ENCODE results near the gene ATP2B3. TPM values are rescaled to one million over a fixed set of nuclear protein-coding genes. Genes with fewer than 3 reads are reported as not detected.
A peak's percentile ranks its signal among the peaks of the same experiment; 100 is the strongest.

ATP2B3 gene
- total RNA-seq, 1 experiment from 2014 or later: not detected

GRCh38 chrX:153596981-153597750 lies 79.7 kb downstream of the ATP2B3 start:
- H3K36me3 Mint-ChIP-seq (ENCODE audit: insufficient read depth, unreplicated experiment): peaks cover 20% of the 10 kb centered on the region
- BruUV-seq (replicated peaks): no TSS peak
- intact Hi-C loops (cut with micrococcal nuclease): no loop called here
- CTCF ChIA-PET: interaction anchor here (0.6 kb wide), 2 partner anchors 10 to 1804 kb away, joined by 4 read pairs; no protein-coding TSS in a partner anchor
- no peaks in the 10 kb centered on the region for H3K27me3 Mint-ChIP-seq (ENCODE audit: insufficient read depth, unreplicated experiment)
- POLR2A ChIA-PET: no interaction called here
- H3K4me3 Mint-ChIP-seq (ENCODE audit: unreplicated experiment): peak overlapping the region; percentile 75
- DNase-seq (ENCODE audit: unreplicated experiment): no peak
- no peaks in the 10 kb centered on the region for H3K4me1 Mint-ChIP-seq (ENCODE audit: insufficient read depth, unreplicated experiment)
- no peak for TF ChIP-seq CTCF (IDR thresholded peaks at IDR 0.05; ENCODE audit: unreplicated experiment)
- H3K9me3 Mint-ChIP-seq (ENCODE audit: unreplicated experiment): no peaks in the 10 kb centered on the region
- no peak overlapping the region for H3K27ac Mint-ChIP-seq (ENCODE audit: low read depth, unreplicated experiment)

DNA sequence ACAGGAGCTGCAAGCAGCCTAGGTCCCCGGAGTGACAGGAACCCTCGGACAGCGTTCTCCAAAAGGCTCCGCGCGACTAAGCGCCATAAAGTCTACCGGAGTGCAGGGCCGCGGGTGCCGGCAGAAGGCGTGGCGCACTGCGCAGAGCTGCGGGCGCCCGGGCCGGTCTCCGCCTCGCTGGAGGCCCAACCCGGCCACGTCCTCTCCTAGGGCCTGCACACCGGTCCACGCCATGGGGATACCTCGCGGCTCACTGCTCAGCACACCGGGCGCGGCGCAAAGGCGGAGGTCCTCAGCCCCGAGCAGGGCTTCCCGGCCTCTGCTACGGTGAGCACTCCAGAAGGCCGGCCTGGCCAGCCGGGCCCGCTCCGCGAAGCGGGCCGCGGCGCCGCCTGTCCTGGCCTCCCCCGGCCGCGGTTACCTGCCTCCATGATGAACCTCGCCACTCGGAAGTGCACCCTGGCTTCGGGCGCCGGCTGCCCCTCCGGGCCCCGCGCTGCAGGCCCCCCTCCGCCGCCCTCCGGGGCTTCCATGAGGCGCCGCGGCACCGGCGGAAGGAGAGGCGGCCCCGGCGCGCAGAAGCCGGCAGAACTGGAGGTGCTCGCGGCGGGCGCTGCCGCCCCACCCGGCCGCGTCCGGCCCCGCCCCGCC lies 81.2 kb downstream of the ATP2B3 start, which contains the start of gene CCNQ:
TSS of gene CCNQ (minus strand) at position 599 of the 651 bp plus-strand sequence. CDS start at position 533, 66 bp downstream.
- H3K9me3 Mint-ChIP-seq (ENCODE audit: unreplicated experiment): no peaks in the 10 kb centered on the region
- H3K27ac Mint-ChIP-seq (ENCODE audit: low read depth, unreplicated experiment): peak within 1 kb of the TSS; percentile 23
- H3K4me1 Mint-ChIP-seq (ENCODE audit: insufficient read depth, unreplicated experiment): no peaks in the 10 kb centered on the region
- peaks cover 14% of the 10 kb centered on the region for H3K36me3 Mint-ChIP-seq (ENCODE audit: insufficient read depth, unreplicated experiment)
- intact Hi-C loops (cut with micrococcal nuclease): no loop called here
- DNase-seq (ENCODE audit: unreplicated experiment): peak; percentile 21
- no peaks in the 10 kb centered on the region for H3K27me3 Mint-ChIP-seq (ENCODE audit: insufficient read depth, unreplicated experiment)
- ChIA-PET CTCF (interaction anchor here (0.6 to 2.4 kb wide), 3 partner anchors 11 to 330 kb away, joined by 3 to 16 read pairs (median 6); no protein-coding TSS in a partner anchor), POLR2A (interaction anchor here (0.7 to 1.4 kb wide), 8 partner anchors 10 to 814 kb away, joined by 3 to 4 read pairs (median 3); no protein-coding TSS in a partner anchor)
- H3K4me3 Mint-ChIP-seq (ENCODE audit: unreplicated experiment): peak within 1 kb of the TSS; percentile 75
- TF ChIP-seq CTCF (IDR thresholded peaks at IDR 0.05; ENCODE audit: unreplicated experiment): no peak
- no TSS peak for BruUV-seq (replicated peaks)

DNA sequence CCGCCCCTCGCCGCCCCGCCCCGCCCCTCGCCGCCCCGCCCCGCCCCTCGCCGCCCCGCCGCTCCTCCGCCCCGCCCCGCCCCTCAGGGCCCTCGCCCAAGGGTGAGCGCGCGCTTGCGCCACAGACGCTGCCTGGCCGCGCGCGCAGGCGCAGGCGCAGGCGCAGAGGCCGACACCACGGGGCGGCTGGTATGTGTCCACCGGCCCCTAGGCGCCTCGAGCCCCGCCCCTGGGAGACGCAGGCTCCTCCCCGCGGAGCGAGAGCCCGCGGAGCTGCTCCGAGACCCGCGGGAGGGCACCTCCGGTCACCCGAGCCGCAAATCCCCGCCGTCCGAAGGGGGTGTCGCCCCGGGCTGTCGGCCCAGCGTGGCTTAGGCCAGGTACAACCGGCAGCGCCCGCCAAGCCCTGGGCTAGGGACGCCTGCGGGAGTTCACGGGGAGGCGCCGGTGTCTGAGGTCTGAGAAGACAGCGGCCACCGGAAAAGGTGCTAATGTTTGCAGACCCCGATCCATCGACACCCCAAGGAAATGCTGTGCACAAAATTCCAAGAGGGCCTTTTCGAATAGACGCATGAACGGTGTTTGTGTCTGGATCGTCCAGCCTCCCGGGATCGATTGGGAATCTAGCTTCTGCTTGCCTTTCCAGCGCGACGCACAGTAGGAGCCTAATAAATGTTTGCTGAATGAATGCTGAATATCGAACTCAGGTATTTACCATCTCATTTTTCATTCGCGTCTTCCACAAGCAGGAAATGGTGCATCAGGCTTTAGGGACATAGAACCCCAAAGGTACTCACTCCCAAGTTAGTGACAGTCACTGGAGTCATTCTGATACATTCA lies 82.0 kb downstream of the ATP2B3 start:
- ChIA-PET CTCF (interaction anchor here (0.6 to 2.4 kb wide), 5 partner anchors 10 to 69 kb away, joined by 3 to 16 read pairs (median 3); no protein-coding TSS in a partner anchor), POLR2A (interaction anchor here (0.6 to 1.8 kb wide), 8 partner anchors 10 to 371 kb away, joined by 3 to 6 read pairs (median 3); no protein-coding TSS in a partner anchor)
- TF ChIP-seq CTCF (IDR thresholded peaks at IDR 0.05; ENCODE audit: unreplicated experiment): no peak
- BruUV-seq (replicated peaks): no TSS peak
- Mint-ChIP-seq H3K4me3 (ENCODE audit: unreplicated experiment) (peak overlapping the region; percentile 72), H3K36me3 (ENCODE audit: insufficient read depth, unreplicated experiment) (peaks cover 8% of the 10 kb centered on the region), H3K27me3 (ENCODE audit: insufficient read depth, unreplicated experiment) (no peaks in the 10 kb centered on the region), H3K4me1 (ENCODE audit: insufficient read depth, unreplicated experiment) (no peaks in the 10 kb centered on the region), H3K27ac (ENCODE audit: low read depth, unreplicated experiment) (peak overlapping the region; percentile 14), H3K9me3 (ENCODE audit: unreplicated experiment) (no peaks in the 10 kb centered on the region)
- DNase-seq (ENCODE audit: unreplicated experiment): peak; percentile 81
- intact Hi-C loops (cut with micrococcal nuclease): no loop called here
